Activated T-cell treated with anti-CD3 and anti-CD28 coated beads, Interleukin-2, amount 50 U/mL, for 72 hours (primary cell): Measurements from ENCODE around the gene EPB41L4B. TPM values are rescaled to one million over a fixed set of nuclear protein-coding genes. Genes with fewer than 3 reads are reported as not detected.

Experiments
- ATAC-seq, 2 donors: fragments of 150-1000 bp; cut with Tn5 transposase; replicated peaks in 1 of 2; 2 replicates each; pipeline ENCODE4 v1.10.0; 2021; ENCODE audit warnings: moderate library complexity in 2 of 2, mild to moderate bottlenecking in 1 of 2
- DNase-seq, 2 donors: peaks; one replicate each; pipeline ENCODE4 v3.0.0; 2021 to 2022; ENCODE audit warnings: mixed read lengths in 1 of 2
- H3K27ac Mint-ChIP-seq: one replicate; pipeline ENCODE4 v1.8.0; 2022; ENCODE audit warnings: mild to moderate bottlenecking, moderate library complexity, mixed read lengths
- H3K27me3 Mint-ChIP-seq: one replicate; pipeline ENCODE4 v1.8.0; 2022; ENCODE audit warnings: low read depth, mixed read lengths
- H3K36me3 Mint-ChIP-seq, 2 donors: one replicate each; pipeline ENCODE4 v1.8.0; 2022; ENCODE audit warnings: mixed read lengths in 2 of 2, mild to moderate bottlenecking in 1 of 2; ENCODE audit not compliant: insufficient read depth in 2 of 2
- H3K4me1 Mint-ChIP-seq: one replicate; pipeline ENCODE4 v1.8.0; 2022; ENCODE audit warnings: low read depth, mixed read lengths
- H3K4me3 Mint-ChIP-seq, 2 donors: one replicate each; pipeline ENCODE4 v1.8.0; 2022; ENCODE audit warnings: mild to moderate bottlenecking in 2 of 2, mixed read lengths in 2 of 2, moderate library complexity in 2 of 2
- H3K9me3 Mint-ChIP-seq, 2 donors: one replicate each; pipeline ENCODE4 v1.8.0; 2022; ENCODE audit warnings: mixed read lengths in 2 of 2
- total RNA-seq, 2 donors: library from RNA; stranded (reverse); gene quantifications; one replicate each; pipeline ENCODE4 v1.2.3, GENCODE V29; 2022

The EPB41L4B gene
- total RNA-seq, 2 donors from 2014 or later, result 1.6 to 3.8 TPM

DNA sequence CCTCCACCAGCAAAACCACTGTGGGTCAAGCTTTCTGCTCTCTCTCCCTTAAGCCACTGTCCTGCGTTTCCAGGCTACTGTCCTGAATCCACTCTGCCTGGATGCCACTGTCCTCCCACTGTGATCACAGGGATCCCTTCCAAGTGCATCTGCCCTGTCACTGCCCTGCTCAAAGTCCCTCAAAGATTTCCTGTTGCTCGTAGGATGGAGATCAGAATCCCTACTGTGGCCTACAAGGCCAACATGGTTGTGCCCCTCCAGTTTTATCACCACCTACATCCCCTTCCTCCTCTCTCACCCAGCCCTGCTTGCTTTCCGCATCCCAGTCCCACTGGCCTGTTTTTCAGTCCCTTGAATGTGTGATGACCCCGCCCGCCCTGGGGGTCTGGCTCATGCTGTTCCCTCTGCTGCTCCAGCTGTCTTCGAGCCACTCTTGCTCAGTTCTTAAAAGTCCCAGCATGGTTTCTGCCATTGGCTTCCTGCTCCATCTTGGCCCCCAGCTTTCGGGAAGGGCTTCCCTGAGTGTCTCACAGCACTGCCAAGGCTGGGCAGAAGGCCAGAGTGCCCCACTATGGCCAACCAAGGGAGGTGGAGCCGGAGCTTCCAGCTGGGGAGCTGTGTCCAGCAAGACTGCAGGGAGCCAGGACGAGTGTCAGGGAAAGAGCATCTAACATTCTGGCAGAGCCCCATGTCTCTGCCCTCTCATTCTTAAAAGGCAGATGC lies 140.9 kb downstream of the EPB41L4B start:
- H3K4me3 Mint-ChIP-seq, result no peak overlapping the region
- H3K36me3 Mint-ChIP-seq, result no peaks in the 10 kb centered on the region
- no peaks in the 10 kb centered on the region for H3K9me3 Mint-ChIP-seq
- DNase-seq (no peak), ATAC-seq (no peak)
- H3K27me3 Mint-ChIP-seq, result peaks cover 18% of the 10 kb centered on the region
- peaks cover 23% of the 10 kb centered on the region for H3K4me1 Mint-ChIP-seq
- H3K27ac Mint-ChIP-seq, result no peak overlapping the region

DNA sequence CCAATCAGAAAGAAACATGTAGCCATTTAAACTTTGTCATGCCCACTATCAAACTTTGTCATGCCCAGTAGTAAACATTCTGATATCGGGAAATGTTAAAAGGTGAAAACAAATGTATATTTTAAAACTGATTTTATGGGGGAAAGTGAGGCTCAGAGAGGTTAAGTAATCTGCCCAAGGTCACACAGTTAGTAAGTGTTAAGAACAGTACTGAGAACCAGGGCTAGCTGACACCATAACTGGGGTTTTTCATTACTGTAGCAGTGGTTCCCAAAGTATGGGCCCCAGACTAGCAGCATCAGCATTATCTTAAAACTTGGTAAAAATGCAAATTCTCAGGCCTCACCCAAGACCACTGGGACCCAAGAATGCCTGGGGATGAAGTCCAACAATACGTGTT lies 143.9 kb downstream of the EPB41L4B start:
- Mint-ChIP-seq H3K4me1 (peaks cover 19% of the 10 kb centered on the region), H3K9me3 (no peaks in the 10 kb centered on the region), H3K4me3 (no peak overlapping the region), H3K27ac (no peak overlapping the region), H3K36me3 (no peaks in the 10 kb centered on the region), H3K27me3 (peaks cover 23% of the 10 kb centered on the region)
- no peak for ATAC-seq
- no peak for DNase-seq

DNA sequence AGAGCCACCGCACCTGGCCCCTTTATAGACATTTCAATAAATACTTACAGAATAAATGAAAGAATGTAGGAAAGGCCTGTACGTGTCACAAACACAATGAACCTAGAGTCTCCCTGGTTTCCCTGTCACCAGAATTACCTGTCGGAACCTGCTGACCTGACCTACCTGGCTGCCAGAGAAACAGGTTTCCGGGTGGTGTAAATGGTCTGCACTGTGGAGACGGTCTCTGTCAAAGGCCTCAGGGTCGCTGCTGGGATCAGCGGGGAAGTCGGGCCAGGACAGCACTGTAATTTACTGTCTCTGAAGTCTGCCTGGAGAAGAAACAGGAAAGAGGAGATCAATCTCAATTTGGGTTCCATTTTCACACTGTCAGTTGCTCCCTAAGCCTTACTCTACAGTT lies 144.5 kb downstream of the EPB41L4B start:
- peaks cover 13% of the 10 kb centered on the region for H3K4me1 Mint-ChIP-seq

DNA sequence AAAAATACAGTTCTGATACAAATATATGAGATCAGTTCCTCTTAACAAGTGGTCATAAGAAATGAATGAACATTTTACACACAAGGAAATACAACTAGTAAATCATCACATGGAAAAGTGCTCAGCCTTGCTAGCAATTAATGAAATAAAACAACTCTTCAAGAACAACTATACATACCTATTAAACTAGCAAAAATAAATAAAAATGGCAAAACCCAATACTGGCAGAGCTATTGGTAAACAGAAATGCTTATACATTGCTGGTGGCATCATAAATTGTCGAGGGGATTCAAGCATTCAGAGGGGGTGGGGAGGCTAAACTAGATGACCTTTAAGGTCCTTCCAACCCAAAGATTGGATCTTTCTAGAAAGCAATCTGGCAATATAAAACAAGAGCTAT lies 147.9 kb downstream of the EPB41L4B start:
- peaks cover 21% of the 10 kb centered on the region for H3K27me3 Mint-ChIP-seq
- no peak overlapping the region for H3K4me3 Mint-ChIP-seq
- H3K4me1 Mint-ChIP-seq, result peaks cover 2% of the 10 kb centered on the region
- no peak for DNase-seq
- H3K27ac Mint-ChIP-seq, result no peak overlapping the region
- no peaks in the 10 kb centered on the region for H3K36me3 Mint-ChIP-seq
- no peak for ATAC-seq
- no peaks in the 10 kb centered on the region for H3K9me3 Mint-ChIP-seq

More for the DNA sequence above, 144.5 kb downstream of the EPB41L4B start:
- no peak for ATAC-seq
- Mint-ChIP-seq H3K27ac (no peak overlapping the region), H3K27me3 (peaks cover 29% of the 10 kb centered on the region), H3K4me3 (no peak overlapping the region), H3K36me3 (no peaks in the 10 kb centered on the region), H3K9me3 (no peaks in the 10 kb centered on the region)
- no peak for DNase-seq

DNA sequence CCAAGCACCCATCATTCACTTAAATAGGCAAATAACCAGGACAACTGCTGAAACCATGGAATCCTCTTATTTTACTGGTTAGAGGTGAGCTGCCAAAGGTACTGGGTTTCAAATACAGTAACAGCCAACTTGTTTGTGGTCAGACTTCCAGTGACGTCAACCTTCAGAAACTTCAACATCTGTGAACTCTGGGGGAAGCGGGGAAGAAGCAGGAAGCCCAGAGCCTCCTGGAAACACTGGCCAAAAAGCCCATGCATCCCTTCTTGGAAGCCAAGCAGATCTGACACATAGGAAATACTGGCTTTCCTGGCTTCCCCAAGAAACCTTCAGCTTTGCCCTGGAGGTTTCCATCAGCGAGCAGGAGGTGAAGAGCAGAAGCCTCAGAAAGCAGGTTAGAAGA lies 148.9 kb downstream of the EPB41L4B start:
- Mint-ChIP-seq H3K9me3 (no peaks in the 10 kb centered on the region), H3K27me3 (peaks cover 30% of the 10 kb centered on the region), H3K4me1 (peaks cover 11% of the 10 kb centered on the region), H3K27ac (no peak overlapping the region), H3K36me3 (peaks cover 0 to 2% of the 10 kb centered on the region in 2 donors), H3K4me3 (no peak overlapping the region)
- ATAC-seq (no peak), DNase-seq (no peak)

DNA sequence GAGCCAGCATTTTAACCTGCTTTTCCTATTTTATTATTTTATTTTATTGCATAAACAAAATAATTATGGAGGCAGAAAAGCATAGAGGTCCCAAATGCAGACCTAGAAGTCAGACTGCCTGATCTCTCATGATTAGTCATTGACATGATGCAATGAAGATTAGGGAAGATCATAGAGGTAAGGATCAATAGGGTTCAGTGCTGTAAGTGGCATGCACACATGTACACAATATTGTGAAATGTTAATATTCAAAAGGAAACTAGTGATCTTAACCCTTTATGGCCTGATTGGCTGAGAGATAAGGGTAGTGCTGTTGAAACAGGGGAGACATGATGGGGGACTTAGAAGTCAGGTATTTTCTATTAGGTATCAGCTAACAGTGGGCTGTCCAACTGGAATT lies 152.7 kb downstream of the EPB41L4B start:
- DNase-seq, result no peak
- H3K4me3 Mint-ChIP-seq, result no peak overlapping the region
- peak; percentile 53 to 69 for ATAC-seq

DNA sequence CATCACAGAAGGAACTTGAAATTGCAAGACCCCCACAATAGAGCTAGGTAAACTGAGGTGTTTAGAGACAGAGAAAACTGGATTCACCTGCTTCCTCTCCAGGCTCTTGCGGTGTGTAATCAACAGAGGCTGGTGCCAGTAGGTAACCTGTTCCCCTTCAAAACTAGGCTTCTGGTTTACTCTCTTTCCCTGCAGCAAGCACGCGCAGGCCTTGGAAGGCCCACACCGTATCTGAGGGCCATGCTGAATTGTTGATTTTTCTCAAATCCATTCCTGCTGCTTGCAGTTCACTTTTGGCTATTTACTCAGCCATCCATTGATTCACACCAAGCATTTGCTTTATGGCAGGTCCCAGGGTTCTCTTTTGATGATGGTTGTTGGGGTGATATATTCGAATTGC lies 153.1 kb downstream of the EPB41L4B start:
- Mint-ChIP-seq H3K27ac (no peak overlapping the region), H3K36me3 (peaks cover 0 to 6% of the 10 kb centered on the region in 2 donors), H3K9me3 (no peaks in the 10 kb centered on the region), H3K27me3 (peaks cover 66% of the 10 kb centered on the region), H3K4me3 (peak overlapping the region; percentile 55 to 83), H3K4me1 (peaks cover 11% of the 10 kb centered on the region)
- ATAC-seq (no peak), DNase-seq (no peak)

More for the DNA sequence above, 152.7 kb downstream of the EPB41L4B start:
- Mint-ChIP-seq H3K4me1 (peaks cover 11% of the 10 kb centered on the region), H3K27ac (no peak overlapping the region), H3K36me3 (peaks cover 0 to 6% of the 10 kb centered on the region in 2 donors), H3K9me3 (no peaks in the 10 kb centered on the region), H3K27me3 (peaks cover 62% of the 10 kb centered on the region)

DNA sequence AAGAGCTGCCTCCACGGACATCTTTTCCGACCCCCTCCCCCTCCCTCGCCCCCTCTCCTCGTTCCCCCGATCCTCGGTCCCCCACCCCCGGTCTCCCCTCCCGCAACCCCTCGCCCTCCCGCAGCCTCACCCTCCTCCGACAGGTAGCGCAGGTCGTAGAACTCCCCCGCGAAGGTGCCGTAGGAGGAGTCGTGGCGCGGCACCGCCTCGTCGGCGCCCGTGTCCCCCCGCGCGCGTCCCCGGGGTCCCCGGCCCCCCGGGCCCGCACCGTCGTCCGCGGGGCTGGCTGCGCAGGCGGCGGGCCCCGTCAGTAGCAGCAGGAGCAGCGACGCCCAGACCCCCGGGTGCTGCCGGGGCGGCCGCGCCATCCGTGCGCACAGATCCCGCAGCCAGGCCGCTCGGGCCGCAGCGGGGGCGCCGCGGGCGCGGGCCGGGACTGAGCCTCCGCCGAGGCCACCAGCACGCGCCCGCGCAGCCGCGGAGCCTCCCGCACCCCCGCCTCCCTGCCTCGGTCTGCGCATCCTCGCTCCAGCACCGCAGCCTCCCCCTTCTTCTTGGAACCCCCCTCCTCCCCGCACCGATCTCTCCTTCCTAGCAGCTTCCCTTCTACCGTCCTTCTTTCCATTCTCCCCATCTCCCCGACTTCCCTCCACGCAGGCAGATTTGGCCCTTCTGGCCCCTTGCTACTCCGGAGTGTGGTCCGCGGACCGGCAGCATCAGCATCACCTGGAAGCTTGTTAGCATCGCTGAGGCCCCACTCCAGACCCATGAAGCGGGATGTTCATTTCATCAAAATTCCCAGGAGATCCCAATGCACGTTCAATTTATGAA lies 153.9 kb downstream of the EPB41L4B start, which contains the start of gene FRRS1L:
Gene FRRS1L, minus strand, starts transcription at position 479 of the 831 bp plus-strand sequence. Its CDS starts 111 bp downstream, at position 368.
- Mint-ChIP-seq H3K36me3 (peaks cover 0 to 6% of the 10 kb centered on the region in 2 donors), H3K4me3 (peak within 1 kb of the TSS; percentile 55 to 83), H3K4me1 (peaks cover 11% of the 10 kb centered on the region), H3K27ac (no peak within 1 kb of the TSS), H3K9me3 (no peaks in the 10 kb centered on the region), H3K27me3 (peaks cover 64% of the 10 kb centered on the region)
- DNase-seq (peak in 1 of 2 donors; percentile 3), ATAC-seq (peak in 1 of 2 donors; percentile 34)

DNA sequence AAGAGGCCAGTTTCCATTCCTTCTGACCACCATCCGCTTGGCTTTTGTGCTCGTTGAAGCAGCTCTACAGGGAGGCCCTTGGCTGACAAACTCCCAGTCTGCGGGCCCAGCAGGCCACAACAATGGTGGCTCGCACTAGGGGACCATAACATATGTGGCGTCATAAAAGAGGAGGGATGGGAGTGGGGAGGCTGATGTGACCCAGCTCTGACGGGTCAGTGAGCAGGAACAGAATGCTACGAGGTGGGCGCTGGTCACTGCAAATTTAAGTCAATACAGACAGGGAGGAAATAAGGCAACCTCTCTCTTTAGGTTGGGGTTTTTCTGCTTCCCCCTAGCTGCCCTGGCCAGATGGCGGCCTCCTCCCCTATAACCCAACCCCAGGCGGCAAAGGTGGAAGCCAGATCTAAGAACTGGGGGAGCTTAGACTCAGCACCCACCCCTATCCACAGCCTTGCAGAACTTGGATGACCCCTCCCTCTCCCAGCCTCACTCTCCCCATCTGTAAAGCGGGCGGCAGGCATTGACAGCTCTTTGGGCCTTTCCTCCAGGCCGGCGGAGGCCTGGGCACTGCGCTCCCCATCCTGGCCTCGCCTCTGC lies 154.6 kb downstream of the EPB41L4B start:
- Mint-ChIP-seq H3K4me3 (peak overlapping the region in 1 of 2 donors; percentile 59), H3K4me1 (peaks cover 11% of the 10 kb centered on the region), H3K36me3 (peaks cover 0 to 6% of the 10 kb centered on the region in 2 donors), H3K27me3 (peaks cover 64% of the 10 kb centered on the region), H3K9me3 (no peaks in the 10 kb centered on the region), H3K27ac (no peak overlapping the region)
- DNase-seq (no peak), ATAC-seq (no peak)

DNA sequence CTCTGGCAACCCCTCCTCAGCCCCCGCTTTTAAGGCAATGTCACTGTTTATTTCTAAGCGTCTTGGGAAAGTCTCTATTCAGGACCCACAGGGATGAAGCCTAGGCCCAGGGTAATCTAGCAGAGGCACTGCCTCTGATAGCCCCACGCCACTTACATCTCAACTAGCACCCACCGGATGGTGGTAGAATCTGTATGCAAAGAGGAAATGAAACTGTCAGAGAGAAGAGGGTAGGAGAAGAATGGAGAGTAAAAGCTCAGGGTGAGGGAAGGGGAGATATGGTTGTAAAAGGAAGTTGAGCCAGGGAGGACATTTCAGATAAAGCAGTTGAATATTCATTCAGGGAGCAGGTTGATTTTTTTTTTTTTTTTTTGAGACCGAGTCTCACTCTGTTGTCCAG lies 156.8 kb downstream of the EPB41L4B start:
- Mint-ChIP-seq H3K4me3 (no peak overlapping the region), H3K27ac (no peak overlapping the region), H3K4me1 (peaks cover 11% of the 10 kb centered on the region), H3K36me3 (peaks cover 0 to 6% of the 10 kb centered on the region in 2 donors), H3K27me3 (peaks cover 63% of the 10 kb centered on the region), H3K9me3 (no peaks in the 10 kb centered on the region)
- ATAC-seq (no peak), DNase-seq (no peak)

DNA sequence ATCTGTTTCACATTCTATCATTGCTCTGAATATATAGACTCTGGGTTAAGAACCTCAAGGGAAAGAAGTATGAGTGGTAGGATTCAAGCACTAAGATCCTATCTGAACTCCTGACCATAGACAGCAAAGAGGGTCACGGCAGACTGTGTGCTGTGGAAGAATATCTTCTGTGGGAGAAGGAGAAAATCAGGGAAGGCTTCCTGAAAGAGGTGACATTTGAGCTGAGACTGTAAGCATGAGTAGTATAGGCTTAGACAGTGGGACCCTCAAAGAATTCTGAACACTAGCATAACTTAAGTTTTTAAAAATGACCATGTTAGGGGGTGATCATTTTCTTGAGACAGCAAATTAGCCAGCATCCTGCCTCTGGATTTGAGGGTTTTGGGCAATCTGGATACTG lies 157.7 kb downstream of the EPB41L4B start:
- DNase-seq (no peak), ATAC-seq (no peak)
- Mint-ChIP-seq H3K27ac (no peak overlapping the region), H3K9me3 (no peaks in the 10 kb centered on the region), H3K4me3 (no peak overlapping the region), H3K36me3 (peaks cover 0 to 6% of the 10 kb centered on the region in 2 donors), H3K4me1 (peaks cover 11% of the 10 kb centered on the region), H3K27me3 (peaks cover 65% of the 10 kb centered on the region)

DNA sequence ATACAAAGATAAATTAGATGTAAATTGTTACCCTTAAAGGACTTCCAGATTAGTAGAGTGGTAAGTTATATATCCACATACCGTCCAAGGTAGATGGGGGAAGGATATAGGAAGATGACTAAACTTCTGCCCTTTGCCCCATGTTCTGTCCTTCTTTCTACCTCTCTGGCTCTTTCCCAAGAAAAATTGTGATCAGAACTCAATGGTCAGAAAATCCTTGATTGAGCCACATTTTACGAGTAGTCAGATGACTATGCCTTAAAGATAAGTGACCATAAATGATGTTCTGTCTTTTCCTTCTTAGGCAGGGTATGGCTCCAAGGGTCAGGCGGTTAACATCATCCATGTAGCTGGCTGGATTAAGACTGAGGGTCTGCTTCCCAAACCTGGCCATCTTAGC lies 158.2 kb downstream of the EPB41L4B start:
- no peak overlapping the region for H3K4me3 Mint-ChIP-seq
- ATAC-seq (no peak), DNase-seq (no peak)
- H3K4me1 Mint-ChIP-seq, result peaks cover 6% of the 10 kb centered on the region
- no peaks in the 10 kb centered on the region for H3K9me3 Mint-ChIP-seq
- no peak overlapping the region for H3K27ac Mint-ChIP-seq
- peaks cover 0 to 6% of the 10 kb centered on the region in 2 donors for H3K36me3 Mint-ChIP-seq
- H3K27me3 Mint-ChIP-seq, result peaks cover 64% of the 10 kb centered on the region

DNA sequence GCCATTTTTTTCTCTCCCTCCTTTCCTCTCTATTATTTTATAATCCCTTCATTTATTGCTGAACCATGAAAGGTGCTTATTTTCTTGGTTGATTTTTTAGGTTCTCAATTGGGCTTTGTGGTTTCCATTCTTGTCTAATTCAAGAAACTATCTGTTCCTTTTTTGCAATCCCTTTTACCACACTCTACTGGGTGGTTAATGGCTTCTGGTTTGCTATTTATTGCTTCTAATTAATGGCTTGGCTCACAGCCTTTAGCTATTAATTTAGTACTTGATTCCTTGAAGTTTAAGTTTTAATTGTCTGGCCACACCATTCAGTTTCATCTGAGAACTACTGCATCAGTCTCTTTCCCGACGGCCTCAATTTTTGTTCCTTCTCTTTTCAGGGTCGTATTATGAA lies 159.4 kb downstream of the EPB41L4B start:
- no peak for DNase-seq
- ATAC-seq, result no peak
- Mint-ChIP-seq H3K4me1 (no peaks in the 10 kb centered on the region), H3K27ac (no peak overlapping the region), H3K27me3 (peaks cover 63% of the 10 kb centered on the region), H3K4me3 (no peak overlapping the region), H3K36me3 (peaks cover 0 to 5% of the 10 kb centered on the region in 2 donors), H3K9me3 (no peaks in the 10 kb centered on the region)
